ENCODE data around the gene RAB31.

DNA sequence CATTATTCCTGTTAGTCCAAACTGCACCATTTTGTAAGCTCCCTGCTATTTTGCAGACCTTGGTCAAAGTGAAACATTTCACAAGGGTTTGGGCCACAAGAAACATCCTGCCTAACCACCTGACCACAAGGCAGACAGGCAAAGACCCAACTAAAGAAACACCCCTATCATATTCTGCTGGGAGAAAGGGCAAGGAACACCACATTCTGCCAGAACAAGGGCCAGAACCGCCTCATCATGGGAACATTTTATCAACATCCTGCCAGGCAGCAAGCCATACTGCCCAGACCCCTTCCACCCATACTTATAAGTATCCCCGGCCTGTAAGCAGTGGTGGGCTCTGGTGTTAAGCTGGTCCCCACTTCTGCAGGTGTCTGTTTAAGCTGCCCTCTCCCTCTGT lies 12.0 kb upstream of the RAB31 start:
- no peak for TF ChIP-seq POLR2AphosphoS5 (IDR thresholded peaks at IDR 0.05)
- TF ChIP-seq, protein P1, sequence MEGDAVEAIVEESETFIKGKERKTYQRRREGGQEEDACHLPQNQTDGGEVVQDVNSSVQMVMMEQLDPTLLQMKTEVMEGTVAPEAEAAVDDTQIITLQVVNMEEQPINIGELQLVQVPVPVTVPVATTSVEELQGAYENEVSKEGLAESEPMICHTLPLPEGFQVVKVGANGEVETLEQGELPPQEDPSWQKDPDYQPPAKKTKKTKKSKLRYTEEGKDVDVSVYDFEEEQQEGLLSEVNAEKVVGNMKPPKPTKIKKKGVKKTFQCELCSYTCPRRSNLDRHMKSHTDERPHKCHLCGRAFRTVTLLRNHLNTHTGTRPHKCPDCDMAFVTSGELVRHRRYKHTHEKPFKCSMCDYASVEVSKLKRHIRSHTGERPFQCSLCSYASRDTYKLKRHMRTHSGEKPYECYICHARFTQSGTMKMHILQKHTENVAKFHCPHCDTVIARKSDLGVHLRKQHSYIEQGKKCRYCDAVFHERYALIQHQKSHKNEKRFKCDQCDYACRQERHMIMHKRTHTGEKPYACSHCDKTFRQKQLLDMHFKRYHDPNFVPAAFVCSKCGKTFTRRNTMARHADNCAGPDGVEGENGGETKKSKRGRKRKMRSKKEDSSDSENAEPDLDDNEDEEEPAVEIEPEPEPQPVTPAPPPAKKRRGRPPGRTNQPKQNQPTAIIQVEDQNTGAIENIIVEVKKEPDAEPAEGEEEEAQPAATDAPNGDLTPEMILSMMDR (IDR thresholded peaks at IDR 0.05 in 8 of 11, conservative IDR thresholded peaks at IDR 0.05 in 3 of 11): no peak
